GM10248 (cell line): ENCODE data around the gene BROX.

Experiments
- CTCF ChIA-PET: fragments of 300-600 bp; sonication (Branson Sonifier 250); formaldehyde crosslinking; extraction: SDS; loops from one replicate; lab custom pipeline; 2021; ENCODE audit warnings: antibody characterized with exemption; lab: Yijun Ruan, JAX
- POLR2A ChIA-PET: fragments of 350-650 bp; sonication (Branson Sonifier 250); formaldehyde crosslinking; extraction: SDS; loops from one replicate; lab custom pipeline; 2020; ENCODE audit warnings: antibody characterized with exemption; lab: Yijun Ruan, JAX
- DNase-seq: peaks from one replicate; pipeline ENCODE4 v3.0.0; 2012; ENCODE audit errors: extremely low spot score
- CTCF ChIP-seq: IDR thresholded peaks from 2 replicates; pipeline ENCODE4 v1.5.1; 2012; ENCODE audit warnings: mild to moderate bottlenecking, low read depth; ENCODE audit errors: extremely low read depth, missing control alignments, control extremely low read depth

The BROX gene

GRCh38 chr1:222691016-222691415 is 21.3 kb upstream of the BROX start:
- DNase-seq = no peak
- CTCF ChIA-PET = no interaction called here
- no peak for TF ChIP-seq CTCF
- POLR2A ChIA-PET = no interaction called here

GRCh38 chr1:222694927-222695326 is 17.4 kb upstream of the BROX start:
- ChIA-PET POLR2A (no interaction called here), CTCF (interaction anchor here (1.1 to 1.8 kb wide), 4 partner anchors 10 to 42 kb away, joined by 3 to 5 read pairs (median 4); partner anchors contain the start of genes AIDA and BROX)
- no peak for DNase-seq
- TF ChIP-seq CTCF = no peak

- ChIA-PET POLR2A (no interaction called here), CTCF (no interaction called here)
- TF ChIP-seq CTCF = no peak
- no peak for DNase-seq
Measured at GRCh38 chr1:222696741-222697140, 15.6 kb upstream of the BROX start.

GRCh38 chr1:222697203-222697602 is 15.2 kb upstream of the BROX start:
- no peak for TF ChIP-seq CTCF
- POLR2A ChIA-PET = no interaction called here
- DNase-seq = no peak
- CTCF ChIA-PET = no interaction called here

- ChIA-PET POLR2A (no interaction called here), CTCF (no interaction called here)
- no peak for DNase-seq
- no peak for TF ChIP-seq CTCF
Measured at GRCh38 chr1:222697826-222698225, 14.5 kb upstream of the BROX start.

- no peak for TF ChIP-seq CTCF
- POLR2A ChIA-PET = no interaction called here
- no peak for DNase-seq
- CTCF ChIA-PET = interaction anchor here (0.7 to 2.4 kb wide), 2 partner anchors 17 to 32 kb away, joined by 3 to 7 read pairs; no protein-coding TSS in a partner anchor
Measured at GRCh38 chr1:222702210-222702609, 10.2 kb upstream of the BROX start.

GRCh38 chr1:222704260-222704659 is 8.1 kb upstream of the BROX start:
- CTCF ChIA-PET = no interaction called here

More at GRCh38 chr1:222704260-222704659, 8.1 kb upstream of the BROX start:
- DNase-seq = no peak
- TF ChIP-seq CTCF = no peak
- POLR2A ChIA-PET = no interaction called here
